ENCODE results near the gene CORT. TPM values are rescaled to one million over a fixed set of nuclear protein-coding genes. Genes with fewer than 3 reads are reported as not detected.
"Not testable (repeated sequence)": the region's sequence is repeated elsewhere in the genome, so short reads cannot be mapped to it uniquely, and the experiment has no call there.

Gene CORT
- total and polyA plus RNA-seq, 2 donors from 2014 or later = 0.22 to 0.62 TPM

DNA sequence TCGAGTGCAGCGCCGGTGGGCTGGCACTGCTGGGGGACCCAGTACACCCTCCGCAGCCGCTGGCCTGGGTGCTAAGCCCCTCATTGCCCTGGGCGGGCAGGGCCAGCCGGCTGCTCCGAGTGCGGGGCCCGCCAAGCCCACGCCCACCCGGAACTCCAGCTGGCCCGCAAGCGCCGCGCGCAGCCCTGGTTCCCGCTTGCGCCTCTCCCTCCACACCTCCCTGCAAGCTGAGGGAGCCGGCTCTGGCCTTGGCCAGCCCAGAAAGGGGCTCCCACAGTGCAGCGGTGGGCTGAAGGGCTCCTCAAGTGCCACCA is 23.3 kb upstream of the CORT start:
- H3K36me3 ChIP-seq (ENCODE audit: control insufficient read depth in 2 of 3, insufficient read depth in 3 of 3, low read length in 3 of 3); H3K27ac ChIP-seq (ENCODE audit: low read depth in 2 of 2, low read length in 2 of 2); FAIRE-seq; H3K27me3 ChIP-seq (ENCODE audit: control insufficient read depth, insufficient read depth, low read length); H3K4me3 ChIP-seq (ENCODE audit: low read length in 3 of 3); H3K9me3 ChIP-seq (ENCODE audit: control insufficient read depth in 2 of 3, insufficient read depth in 1 of 3, low read length in 3 of 3); H3K9ac ChIP-seq (ENCODE audit: low read length in 3 of 3); H3K4me1 ChIP-seq (ENCODE audit: control insufficient read depth in 2 of 3, insufficient read depth in 2 of 3, low read depth in 1 of 3, low read length in 3 of 3): not testable (repeated sequence)
- intact Hi-C loops (cut with DNase I) = loop anchor here (10.0 kb wide), 1 partner anchor 52 kb away; no protein-coding TSS in a partner anchor
- DNase-seq = peak in 1 of 5 donors; percentile 41

DNA sequence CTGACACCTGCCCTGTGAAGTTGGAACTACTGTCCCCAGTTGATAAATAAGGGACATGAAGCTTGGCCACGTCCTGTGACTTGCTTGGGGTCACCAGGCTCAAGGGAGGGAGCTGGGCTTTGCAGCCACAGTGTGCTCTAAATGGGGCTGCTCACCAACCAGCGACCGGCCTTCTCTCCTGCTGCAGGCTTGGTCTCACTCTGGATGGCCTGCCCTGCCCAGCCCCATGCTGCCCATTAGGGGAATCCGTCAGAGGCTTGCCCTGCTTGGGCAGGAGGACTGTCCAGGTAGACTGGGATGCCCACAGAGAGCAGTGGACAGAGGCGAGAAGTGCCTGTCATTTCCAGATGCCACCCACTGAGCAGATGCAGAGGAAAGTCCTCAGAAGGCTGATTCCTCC is 20.8 kb upstream of the CORT start:
- Histone ChIP-seq H3K27me3 (ENCODE audit: control insufficient read depth, insufficient read depth, low read length) (no peaks in the 10 kb centered on the region), H3K9me3 (ENCODE audit: control insufficient read depth in 2 of 3, insufficient read depth in 1 of 3, low read length in 3 of 3) (no peaks in the 10 kb centered on the region), H3K4me3 (ENCODE audit: low read length in 3 of 3) (no peak overlapping the region), H3K27ac (ENCODE audit: low read depth in 2 of 2, low read length in 2 of 2) (no peak overlapping the region), H3K4me1 (ENCODE audit: control insufficient read depth in 2 of 3, insufficient read depth in 2 of 3, low read depth in 1 of 3, low read length in 3 of 3) (peaks cover 3 to 12% (median 9%) of the 10 kb centered on the region in 3 donors), H3K9ac (ENCODE audit: low read length in 3 of 3) (no peak overlapping the region), H3K36me3 (ENCODE audit: control insufficient read depth in 2 of 3, insufficient read depth in 3 of 3, low read length in 3 of 3) (no peaks in the 10 kb centered on the region)
- intact Hi-C loops (cut with DNase I) = loop anchor here (10.0 kb wide), 1 partner anchor 54 kb away; no protein-coding TSS in a partner anchor
- DNase-seq = peak in 2 of 5 donors; percentile 51 to 67
- TF ChIP-seq, protein P1, sequence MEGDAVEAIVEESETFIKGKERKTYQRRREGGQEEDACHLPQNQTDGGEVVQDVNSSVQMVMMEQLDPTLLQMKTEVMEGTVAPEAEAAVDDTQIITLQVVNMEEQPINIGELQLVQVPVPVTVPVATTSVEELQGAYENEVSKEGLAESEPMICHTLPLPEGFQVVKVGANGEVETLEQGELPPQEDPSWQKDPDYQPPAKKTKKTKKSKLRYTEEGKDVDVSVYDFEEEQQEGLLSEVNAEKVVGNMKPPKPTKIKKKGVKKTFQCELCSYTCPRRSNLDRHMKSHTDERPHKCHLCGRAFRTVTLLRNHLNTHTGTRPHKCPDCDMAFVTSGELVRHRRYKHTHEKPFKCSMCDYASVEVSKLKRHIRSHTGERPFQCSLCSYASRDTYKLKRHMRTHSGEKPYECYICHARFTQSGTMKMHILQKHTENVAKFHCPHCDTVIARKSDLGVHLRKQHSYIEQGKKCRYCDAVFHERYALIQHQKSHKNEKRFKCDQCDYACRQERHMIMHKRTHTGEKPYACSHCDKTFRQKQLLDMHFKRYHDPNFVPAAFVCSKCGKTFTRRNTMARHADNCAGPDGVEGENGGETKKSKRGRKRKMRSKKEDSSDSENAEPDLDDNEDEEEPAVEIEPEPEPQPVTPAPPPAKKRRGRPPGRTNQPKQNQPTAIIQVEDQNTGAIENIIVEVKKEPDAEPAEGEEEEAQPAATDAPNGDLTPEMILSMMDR (IDR thresholded peaks at IDR 0.05; ENCODE audit: borderline replicate concordance, extremely low read depth, insufficient read depth) = no peak
- FAIRE-seq = no peak

DNA sequence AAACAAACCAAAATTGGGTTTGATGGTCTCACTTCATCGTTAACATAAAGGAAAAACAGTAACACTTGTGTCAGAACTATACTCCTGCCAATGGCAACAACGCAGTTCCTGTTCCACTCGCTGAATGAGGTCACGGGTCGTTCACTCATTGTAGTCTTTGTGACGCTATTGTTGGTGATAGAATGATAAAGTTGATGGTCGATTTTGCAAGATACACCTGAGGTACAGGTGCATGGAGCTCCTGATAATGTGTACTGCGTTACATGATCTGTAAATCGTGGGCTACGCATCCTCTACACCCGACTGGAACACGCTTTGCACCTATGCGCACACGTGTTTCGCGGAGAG is 20.0 kb upstream of the CORT start:
- H3K4me1 ChIP-seq (ENCODE audit: control insufficient read depth in 2 of 3, insufficient read depth in 2 of 3, low read depth in 1 of 3, low read length in 3 of 3) = peaks cover 3 to 15% (median 9%) of the 10 kb centered on the region in 3 donors
- no peaks in the 10 kb centered on the region for H3K9me3 ChIP-seq (ENCODE audit: control insufficient read depth in 2 of 3, insufficient read depth in 1 of 3, low read length in 3 of 3)
- H3K27me3 ChIP-seq (ENCODE audit: control insufficient read depth, insufficient read depth, low read length) = no peaks in the 10 kb centered on the region
- H3K4me3 ChIP-seq (ENCODE audit: low read length in 3 of 3) = peak overlapping the region; percentile 21 to 98 (median 74)
- FAIRE-seq = no peak
- H3K9ac ChIP-seq (ENCODE audit: low read length in 3 of 3) = peak overlapping the region in 2 of 3 donors; percentile 62 to 78
- peak in 3 of 5 donors; percentile 22 to 40 (median 35) for DNase-seq
- no peaks in the 10 kb centered on the region for H3K36me3 ChIP-seq (ENCODE audit: control insufficient read depth in 2 of 3, insufficient read depth in 3 of 3, low read length in 3 of 3)
- no peak overlapping the region for H3K27ac ChIP-seq (ENCODE audit: low read depth in 2 of 2, low read length in 2 of 2)
- intact Hi-C loops (cut with DNase I) = loop anchor here (10.0 kb wide), 1 partner anchor 55 kb away; no protein-coding TSS in a partner anchor
- TF ChIP-seq, protein P1 (IDR thresholded peaks at IDR 0.05; ENCODE audit: borderline replicate concordance, extremely low read depth, insufficient read depth) = no peak

DNA sequence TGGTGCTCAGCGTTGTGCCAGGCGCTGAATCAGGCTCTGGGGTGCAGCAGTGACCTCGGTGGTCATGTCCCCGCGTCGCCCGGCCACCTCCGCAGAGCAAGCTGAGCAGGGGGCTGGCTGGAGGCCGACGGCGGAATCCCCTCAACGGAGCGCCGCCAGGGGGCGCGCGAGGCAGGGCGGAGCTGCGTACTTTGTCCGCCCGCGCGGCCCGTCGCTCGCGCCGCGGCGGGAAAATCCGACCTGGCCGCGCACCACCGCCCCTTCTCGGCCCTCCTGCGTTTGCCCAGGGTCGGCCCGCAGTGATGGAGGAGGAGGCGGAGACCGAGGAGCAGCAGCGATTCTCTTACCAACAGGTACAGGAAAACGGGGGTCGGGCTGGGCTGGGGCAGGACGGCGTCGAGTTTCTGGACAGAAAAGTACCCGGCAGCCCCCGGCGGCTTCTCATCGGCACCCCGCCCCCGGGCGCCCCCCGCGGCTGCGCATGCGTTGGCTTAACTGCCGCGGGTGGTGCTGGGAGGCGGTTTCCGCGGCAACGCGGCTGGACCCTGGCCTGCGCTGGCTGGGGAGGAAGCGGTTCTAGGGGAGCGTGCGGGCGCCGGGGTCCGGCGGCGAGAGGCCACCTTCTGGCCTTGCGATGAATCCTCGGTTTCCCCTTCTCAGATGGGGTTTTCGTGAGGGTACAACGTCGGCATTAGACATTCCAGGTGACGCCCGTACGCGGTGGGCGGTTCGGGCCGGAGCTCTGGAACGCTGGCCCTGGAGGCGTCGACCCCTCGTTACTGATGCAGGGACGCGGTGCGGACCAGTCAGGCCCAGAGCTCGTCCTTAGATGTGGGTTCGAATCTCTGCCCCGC is 19.4 kb upstream of the CORT start, which contains the start of gene CENPS:
CENPS (plus strand) TSS at position 218 of the 854 bp plus-strand sequence; CDS start at position 303, 85 bp downstream.
- Histone ChIP-seq H3K27ac (ENCODE audit: low read depth in 2 of 2, low read length in 2 of 2) (peak within 1 kb of the TSS; percentile 8 to 63), H3K9me3 (ENCODE audit: control insufficient read depth in 2 of 3, insufficient read depth in 1 of 3, low read length in 3 of 3) (no peaks in the 10 kb centered on the region), H3K4me3 (ENCODE audit: low read length in 3 of 3) (peak within 1 kb of the TSS; percentile 74 to 98 (median 93)), H3K27me3 (ENCODE audit: control insufficient read depth, insufficient read depth, low read length) (no peaks in the 10 kb centered on the region), H3K4me1 (ENCODE audit: control insufficient read depth in 2 of 3, insufficient read depth in 2 of 3, low read depth in 1 of 3, low read length in 3 of 3) (peaks cover 3 to 15% (median 9%) of the 10 kb centered on the region in 3 donors), H3K9ac (ENCODE audit: low read length in 3 of 3) (peak within 1 kb of the TSS; percentile 78 to 91 (median 83)), H3K36me3 (ENCODE audit: control insufficient read depth in 2 of 3, insufficient read depth in 3 of 3, low read length in 3 of 3) (no peaks in the 10 kb centered on the region)
- TF ChIP-seq, protein P1 (IDR thresholded peaks at IDR 0.05; ENCODE audit: borderline replicate concordance, extremely low read depth, insufficient read depth) = peak; percentile 91
- DNase-seq (peak; percentile 92 to 96 (median 96)), FAIRE-seq (no peak)
- intact Hi-C loops (cut with DNase I) = no loop called here
